Measurements from ENCODE around the gene CDC20. TPM values are rescaled to one million over a fixed set of nuclear protein-coding genes. Genes with fewer than 3 reads are reported as not detected.

Gene CDC20
- total RNA-seq, result 1 to 10 TPM in 1 of 2 donors, not detected in 1; 2.3 TPM

GRCh38 chr1:43358746-43359693, at the start of gene CDC20:
TSS of gene CDC20 (plus strand) at chr1:43358981. CDS start at chr1:43359216, 235 bp downstream.
- Histone ChIP-seq H3K4me1 (peaks cover 13% of the 10 kb centered on the region), H3K27me3 (no peaks in the 10 kb centered on the region), H3K27ac (peak within 1 kb of the TSS; percentile 79 to 93 (median 86)), H3K36me3 (replicated peaks in 1 of 2; ENCODE audit: insufficient read depth in 1 of 2, low read depth in 2 of 2) (peaks cover 0 to 10% of the 10 kb centered on the region in 2 donors), H3K9me3 (no peaks in the 10 kb centered on the region), H3K4me3 (peak within 1 kb of the TSS; percentile 16 to 20)
- peak; percentile 98 to 99 (median 99) for DNase-seq
- ATAC-seq, result peak; percentile 99
- WGBS, 2 donors, result 3 to 5% methylated on average over 21 to 55 of the region's 59 CpGs
- TF ChIP-seq POLR2A (IDR thresholded peaks at IDR 0.05), result peak in 1 of 3 donors; percentile 3
- no peak for TF ChIP-seq CTCF (IDR thresholded peaks at IDR 0.05)
- intact Hi-C loops (cut with DNase I), result loop anchor here (10.0 kb wide), 1 partner anchor 64 kb away; no protein-coding TSS in a partner anchor

GRCh38 chr1:43309405-43310025, 49.3 kb upstream of the CDC20 start:
- no peaks in the 10 kb centered on the region for H3K9me3 ChIP-seq
- H3K27ac ChIP-seq, result no peak overlapping the region
- H3K27me3 ChIP-seq, result no peaks in the 10 kb centered on the region
- WGBS, 2 donors, result 88 to 91% methylated on average over 6 to 13 of the region's 13 CpGs
- ATAC-seq, result no peak
- no peak for TF ChIP-seq CTCF (IDR thresholded peaks at IDR 0.05)
- TF ChIP-seq POLR2A (IDR thresholded peaks at IDR 0.05), result no peak
- no peak overlapping the region for H3K4me3 ChIP-seq
- no peaks in the 10 kb centered on the region for H3K4me1 ChIP-seq
- intact Hi-C loops (cut with DNase I), result no loop called here
- H3K36me3 ChIP-seq (replicated peaks in 1 of 2; ENCODE audit: insufficient read depth in 1 of 2, low read depth in 2 of 2), result no peaks in the 10 kb centered on the region
- DNase-seq, result no peak

- WGBS, 2 donors, result 85 to 93% methylated on average over 7 to 9 of the region's 9 CpGs
- Histone ChIP-seq H3K4me3 (no peak overlapping the region), H3K36me3 (replicated peaks in 1 of 2; ENCODE audit: insufficient read depth in 1 of 2, low read depth in 2 of 2) (no peaks in the 10 kb centered on the region), H3K27me3 (no peaks in the 10 kb centered on the region), H3K9me3 (no peaks in the 10 kb centered on the region), H3K4me1 (no peaks in the 10 kb centered on the region), H3K27ac (no peak overlapping the region)
- TF ChIP-seq POLR2A (IDR thresholded peaks at IDR 0.05) (no peak), CTCF (IDR thresholded peaks at IDR 0.05) (no peak)
- no peak for ATAC-seq
- DNase-seq, result no peak
- intact Hi-C loops (cut with DNase I), result no loop called here
These were observed 47.3 kb upstream of the CDC20 start for GRCh38 chr1:43311521-43311920.

- TF ChIP-seq POLR2A (IDR thresholded peaks at IDR 0.05) (no peak), CTCF (IDR thresholded peaks at IDR 0.05) (no peak)
- no peak overlapping the region for H3K27ac ChIP-seq
- H3K4me1 ChIP-seq, result no peaks in the 10 kb centered on the region
- 85 to 89% methylated on average over 19 of the region's 19 CpGs for WGBS, 2 donors
- no peak overlapping the region for H3K4me3 ChIP-seq
- H3K9me3 ChIP-seq, result no peaks in the 10 kb centered on the region
- intact Hi-C loops (cut with DNase I), result no loop called here
- ATAC-seq, result no peak
- H3K27me3 ChIP-seq, result no peaks in the 10 kb centered on the region
- H3K36me3 ChIP-seq (replicated peaks in 1 of 2; ENCODE audit: insufficient read depth in 1 of 2, low read depth in 2 of 2), result no peaks in the 10 kb centered on the region
- DNase-seq, result no peak
These were observed 46.6 kb upstream of the CDC20 start for GRCh38 chr1:43312212-43312623.
